Gastroesophageal sphincter (tissue), 3 donors: ENCODE results near the gene RASL10A.

ENCODE experiments used
- EP300 ChIP-seq: sonication (generic); formaldehyde crosslinking; IDR thresholded peaks from one replicate; pipeline ENCODE4 v1.6.1; 2017; ENCODE audit warnings: antibody characterized with exemption, mild to moderate bottlenecking
- POLR2A ChIP-seq, 2 donors: fragments of 450-650 bp; IDR thresholded peaks; one replicate each; pipeline ENCODE4 v1.6.1; 2017; ENCODE audit warnings: antibody characterized with exemption in 2 of 2, mild to moderate bottlenecking in 2 of 2, moderate library complexity in 1 of 2
- POLR2AphosphoS5 ChIP-seq: sonication (generic); formaldehyde crosslinking; IDR thresholded peaks from one replicate; pipeline ENCODE4 v1.6.1; 2017; ENCODE audit warnings: antibody characterized with exemption
- TF ChIP-seq, protein P1 (sequence below), 4 experiments: fragments of 200-600 bp in 2 of 4; fragments of 450-650 bp in 2 of 4; sonication (generic) in 1 of 4; IDR thresholded peaks; one replicate each; pipeline ENCODE4 v1.5.1; 2017 to 2019; ENCODE audit warnings: antibody characterized with exemption in 4 of 4, mild to moderate bottlenecking in 2 of 4, moderate library complexity in 2 of 4

DNA sequence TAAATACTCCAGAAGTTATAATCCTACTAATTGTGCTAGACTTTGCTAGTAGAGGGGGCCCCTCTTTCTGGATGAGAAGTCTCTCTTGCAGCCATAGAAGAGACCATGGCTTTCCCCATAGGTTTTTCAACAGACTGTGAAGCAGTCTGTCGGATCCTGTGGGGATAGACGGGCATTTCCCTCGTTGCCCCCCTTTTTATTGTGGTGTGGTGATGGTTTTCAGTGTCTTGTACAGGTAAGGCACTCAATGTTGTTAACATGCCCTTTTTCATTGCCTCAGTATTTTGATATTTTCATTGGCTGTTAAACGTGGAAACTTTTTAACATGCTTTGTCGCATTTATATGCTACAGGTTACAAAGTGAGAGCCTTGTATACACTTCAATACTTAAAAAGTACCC, 25.4 kb downstream of the RASL10A start:
- TF ChIP-seq, protein P1, sequence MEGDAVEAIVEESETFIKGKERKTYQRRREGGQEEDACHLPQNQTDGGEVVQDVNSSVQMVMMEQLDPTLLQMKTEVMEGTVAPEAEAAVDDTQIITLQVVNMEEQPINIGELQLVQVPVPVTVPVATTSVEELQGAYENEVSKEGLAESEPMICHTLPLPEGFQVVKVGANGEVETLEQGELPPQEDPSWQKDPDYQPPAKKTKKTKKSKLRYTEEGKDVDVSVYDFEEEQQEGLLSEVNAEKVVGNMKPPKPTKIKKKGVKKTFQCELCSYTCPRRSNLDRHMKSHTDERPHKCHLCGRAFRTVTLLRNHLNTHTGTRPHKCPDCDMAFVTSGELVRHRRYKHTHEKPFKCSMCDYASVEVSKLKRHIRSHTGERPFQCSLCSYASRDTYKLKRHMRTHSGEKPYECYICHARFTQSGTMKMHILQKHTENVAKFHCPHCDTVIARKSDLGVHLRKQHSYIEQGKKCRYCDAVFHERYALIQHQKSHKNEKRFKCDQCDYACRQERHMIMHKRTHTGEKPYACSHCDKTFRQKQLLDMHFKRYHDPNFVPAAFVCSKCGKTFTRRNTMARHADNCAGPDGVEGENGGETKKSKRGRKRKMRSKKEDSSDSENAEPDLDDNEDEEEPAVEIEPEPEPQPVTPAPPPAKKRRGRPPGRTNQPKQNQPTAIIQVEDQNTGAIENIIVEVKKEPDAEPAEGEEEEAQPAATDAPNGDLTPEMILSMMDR (IDR thresholded peaks at IDR 0.05) = no peak
- TF ChIP-seq POLR2A (IDR thresholded peaks at IDR 0.05) (no peak), POLR2AphosphoS5 (no peak), EP300 (no peak)
